DND-41 (cell line): ENCODE data around the gene STAT6.

Source experiments
- EZH2 ChIP-seq: IDR thresholded peaks from 3 replicates; pipeline ENCODE4 v1.6.1; 2012; ENCODE audit warnings: borderline replicate concordance, low read depth, mild to moderate bottlenecking, moderate library complexity, low read length, inconsistent platforms; ENCODE audit not compliant: severe bottlenecking
- TF ChIP-seq, protein P1 (sequence below): IDR thresholded peaks from 2 replicates; pipeline ENCODE4 v1.5.1; 2012; ENCODE audit warnings: borderline replicate concordance, low read length, moderate library complexity, mild to moderate bottlenecking; ENCODE audit not compliant: poor library complexity, severe bottlenecking; ENCODE audit errors: extremely low read depth

DNA sequence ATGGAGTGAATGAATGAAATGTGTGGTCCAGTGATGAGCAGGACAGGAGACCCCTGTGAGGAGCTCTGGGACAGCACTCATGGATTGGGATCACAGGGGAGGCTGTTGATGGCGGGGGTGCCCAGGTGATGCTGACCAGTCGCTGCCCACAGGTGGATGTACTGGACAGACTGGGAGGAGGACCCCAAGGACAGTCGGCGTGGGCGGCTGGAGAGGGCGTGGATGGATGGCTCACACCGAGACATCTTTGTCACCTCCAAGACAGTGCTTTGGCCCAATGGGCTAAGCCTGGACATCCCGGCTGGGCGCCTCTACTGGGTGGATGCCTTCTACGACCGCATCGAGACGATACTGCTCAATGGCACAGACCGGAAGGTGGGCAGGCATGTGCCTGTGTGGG, 49.6 kb upstream of the STAT6 start:
- TF ChIP-seq, protein P1, sequence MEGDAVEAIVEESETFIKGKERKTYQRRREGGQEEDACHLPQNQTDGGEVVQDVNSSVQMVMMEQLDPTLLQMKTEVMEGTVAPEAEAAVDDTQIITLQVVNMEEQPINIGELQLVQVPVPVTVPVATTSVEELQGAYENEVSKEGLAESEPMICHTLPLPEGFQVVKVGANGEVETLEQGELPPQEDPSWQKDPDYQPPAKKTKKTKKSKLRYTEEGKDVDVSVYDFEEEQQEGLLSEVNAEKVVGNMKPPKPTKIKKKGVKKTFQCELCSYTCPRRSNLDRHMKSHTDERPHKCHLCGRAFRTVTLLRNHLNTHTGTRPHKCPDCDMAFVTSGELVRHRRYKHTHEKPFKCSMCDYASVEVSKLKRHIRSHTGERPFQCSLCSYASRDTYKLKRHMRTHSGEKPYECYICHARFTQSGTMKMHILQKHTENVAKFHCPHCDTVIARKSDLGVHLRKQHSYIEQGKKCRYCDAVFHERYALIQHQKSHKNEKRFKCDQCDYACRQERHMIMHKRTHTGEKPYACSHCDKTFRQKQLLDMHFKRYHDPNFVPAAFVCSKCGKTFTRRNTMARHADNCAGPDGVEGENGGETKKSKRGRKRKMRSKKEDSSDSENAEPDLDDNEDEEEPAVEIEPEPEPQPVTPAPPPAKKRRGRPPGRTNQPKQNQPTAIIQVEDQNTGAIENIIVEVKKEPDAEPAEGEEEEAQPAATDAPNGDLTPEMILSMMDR = no peak
- no peak for TF ChIP-seq EZH2
